IMR-90 (cell line): ENCODE results near the gene OR5B21. TPM values are rescaled to one million over a fixed set of nuclear protein-coding genes. Genes with fewer than 3 reads are reported as not detected.
A peak's percentile ranks its signal among the peaks of the same experiment; 100 is the strongest.

Experiments used
- ATAC-seq: fragments of 200-7000 bp; cut with Tn5 transposase; 2 replicates; pipeline ENCODE4 v1.9.1; 2020; ENCODE audit warnings: low read depth, mild to moderate bottlenecking, moderate library complexity
- BruUV-seq: library from RNA; stranded (reverse); fragments of 400-500 nt; replicated peaks from 2 replicates; lab custom pipeline; 2021; lab: Mats Ljungman, UMichigan
- CTCF ChIA-PET: fragments of 300-600 bp; formaldehyde crosslinking; extraction: SDS; loops from one replicate; lab custom pipeline; 2021; ENCODE audit warnings: antibody characterized with exemption; lab: Yijun Ruan, JAX
- POLR2A ChIA-PET: fragments of 300-600 bp; sonication (Branson Sonifier 250); formaldehyde crosslinking; loops from one replicate; lab custom pipeline; 2022; ENCODE audit warnings: antibody characterized with exemption; ENCODE audit not compliant: unreplicated experiment; lab: Charles Lee
- DNase-seq: peaks from one replicate; pipeline ENCODE4 v3.0.0; 2013
- H2AFZ ChIP-seq: replicated peaks from 2 replicates; pipeline ENCODE3; 2013; ENCODE audit warnings: low read length, mild to moderate bottlenecking; ENCODE audit not compliant: poor library complexity
- H2AK5ac ChIP-seq: 2 replicates; pipeline ENCODE4 v1.6.1; 2013; ENCODE audit warnings: low read depth, low read length, inconsistent platforms
- H2AK9ac ChIP-seq: replicated peaks from 2 replicates; pipeline ENCODE3; 2013; ENCODE audit warnings: mild to moderate bottlenecking, low read depth, low read length, moderate library complexity; ENCODE audit not compliant: poor library complexity
- H2BK120ac ChIP-seq: 2 replicates; pipeline ENCODE4 v1.6.1; 2013; ENCODE audit warnings: low read depth, low read length, inconsistent platforms
- H2BK15ac ChIP-seq: 3 replicates; pipeline ENCODE4 v1.6.1; 2013; ENCODE audit warnings: low read depth, low read length, inconsistent platforms
- H2BK20ac ChIP-seq: 2 replicates; pipeline ENCODE4 v1.6.1; 2013; ENCODE audit warnings: low read depth, mild to moderate bottlenecking, inconsistent platforms, low read length, moderate library complexity
- H2BK5ac ChIP-seq: 2 replicates; pipeline ENCODE4 v1.6.1; 2013; ENCODE audit warnings: mild to moderate bottlenecking, low read depth, low read length, inconsistent platforms; ENCODE audit not compliant: poor library complexity, severe bottlenecking
- H3K14ac ChIP-seq: replicated peaks from 2 replicates; pipeline ENCODE4 v1.6.1; 2013; ENCODE audit warnings: low read depth, low read length, inconsistent platforms
- H3K18ac ChIP-seq: 2 replicates; pipeline ENCODE4 v1.6.1; 2013; ENCODE audit warnings: low read depth, low read length, control low read depth
- H3K23ac ChIP-seq: 2 replicates; pipeline ENCODE4 v1.6.1; 2013; ENCODE audit warnings: low read depth, low read length, inconsistent platforms
- H3K27ac ChIP-seq: 2 replicates; pipeline ENCODE4 v1.5.1; 2013; ENCODE audit warnings: mild to moderate bottlenecking, control low read depth, low read length; ENCODE audit not compliant: insufficient read depth
- H3K27me3 ChIP-seq: 2 replicates; pipeline ENCODE4 v1.6.1; 2013; ENCODE audit warnings: low read length; ENCODE audit not compliant: control insufficient read depth, insufficient read depth
- H3K36me3 ChIP-seq: 2 replicates; pipeline ENCODE4 v1.6.1; 2013; ENCODE audit warnings: low read length, mixed read lengths; ENCODE audit not compliant: control insufficient read depth, insufficient read depth
- H3K4ac ChIP-seq: 2 replicates; pipeline ENCODE4 v1.6.1; 2013; ENCODE audit warnings: low read depth, low read length, inconsistent platforms
- H3K4me1 ChIP-seq: 2 replicates; pipeline ENCODE4 v1.6.1; 2013; ENCODE audit warnings: low read length, mixed read lengths; ENCODE audit not compliant: control insufficient read depth, insufficient read depth
- H3K4me2 ChIP-seq: 2 replicates; pipeline ENCODE4 v1.6.1; 2013; ENCODE audit warnings: low read depth, mild to moderate bottlenecking, control low read depth, low read length, moderate library complexity
- H3K4me3 ChIP-seq: 2 replicates; pipeline ENCODE4 v1.5.1; 2013; ENCODE audit warnings: low read depth, mild to moderate bottlenecking, control low read depth, low read length, moderate library complexity; ENCODE audit not compliant: insufficient read depth
- H3K56ac ChIP-seq: 2 replicates; pipeline ENCODE4 v1.6.1; 2013; ENCODE audit warnings: low read length, inconsistent platforms; ENCODE audit not compliant: insufficient read depth; ENCODE audit errors: extremely low read depth
- H3K79me1 ChIP-seq, 2 experiments: 2 replicates each; pipeline ENCODE4 v1.6.1; 2013; ENCODE audit warnings: low read length in 2 of 2, inconsistent platforms in 1 of 2, low read depth in 1 of 2
- H3K9ac ChIP-seq: 2 replicates; pipeline ENCODE4 v1.6.1; 2013; ENCODE audit warnings: low read depth, low read length, control low read depth
- H3K9me1 ChIP-seq: 2 replicates; pipeline ENCODE4 v1.6.1; 2013; ENCODE audit warnings: low read length, inconsistent platforms; ENCODE audit not compliant: insufficient read depth
- H3K9me3 ChIP-seq: 2 replicates; pipeline ENCODE4 v1.6.1; 2013; ENCODE audit warnings: low read length; ENCODE audit not compliant: control insufficient read depth, insufficient read depth
- H4K20me1 ChIP-seq: 2 replicates; pipeline ENCODE4 v1.6.1; 2013; ENCODE audit warnings: low read length, inconsistent platforms; ENCODE audit not compliant: insufficient read depth
- H4K5ac ChIP-seq: 2 replicates; pipeline ENCODE4 v1.6.1; 2013; ENCODE audit warnings: mild to moderate bottlenecking, low read depth, low read length, control low read depth
- H4K8ac ChIP-seq, 2 experiments: 2 replicates each; pipeline ENCODE4 v1.6.1; 2013; ENCODE audit warnings: low read depth in 2 of 2, low read length in 2 of 2, control low read depth in 1 of 2, inconsistent platforms in 1 of 2
- H4K91ac ChIP-seq: 2 replicates; pipeline ENCODE4 v1.6.1; 2013; ENCODE audit warnings: low read depth, low read length, inconsistent platforms; ENCODE audit not compliant: insufficient read depth
- CEBPB ChIP-seq: IDR thresholded peaks from 2 replicates; pipeline ENCODE4 v1.6.1; 2012; ENCODE audit warnings: low read depth, low read length, improper control_type of control experiment
- CHD1 ChIP-seq: IDR thresholded peaks from 2 replicates; pipeline ENCODE4 v1.6.1; 2012; ENCODE audit warnings: low read depth, low read length, improper control_type of control experiment
- FOS ChIP-seq: fragments of 150-350 bp; IDR thresholded peaks from 2 replicates; pipeline ENCODE4 v1.6.1; 2016; ENCODE audit warnings: low read depth, low read length
- MAFK ChIP-seq: IDR thresholded peaks from 2 replicates; pipeline ENCODE4 v1.6.1; 2012; ENCODE audit warnings: low read depth, low read length, improper control_type of control experiment
- MAZ ChIP-seq: IDR thresholded peaks from 2 replicates; pipeline ENCODE4 v1.6.1; 2012; ENCODE audit warnings: low read depth, mild to moderate bottlenecking, low read length, improper control_type of control experiment, moderate library complexity, borderline replicate concordance
- NFE2L2 ChIP-seq: fragments of 150-350 bp; IDR thresholded peaks from 2 replicates; pipeline ENCODE4 v1.6.1; 2016; ENCODE audit warnings: low read depth, mild to moderate bottlenecking, low read length
- POLR2A ChIP-seq: IDR thresholded peaks from 2 replicates; pipeline ENCODE4 v1.6.1; 2012; ENCODE audit warnings: mild to moderate bottlenecking, low read depth, low read length
- RAD21 ChIP-seq: IDR thresholded peaks from 2 replicates; pipeline ENCODE4 v1.6.1; 2012; ENCODE audit warnings: low read length, improper control_type of control experiment
- RCOR1 ChIP-seq: IDR thresholded peaks from 2 replicates; pipeline ENCODE4 v1.6.1; 2012; ENCODE audit warnings: mild to moderate bottlenecking, low read length, improper control_type of control experiment; ENCODE audit not compliant: insufficient replicate concordance
- RFX5 ChIP-seq: IDR thresholded peaks from 2 replicates; pipeline ENCODE4 v1.8.0; 2012; ENCODE audit warnings: low read depth, mild to moderate bottlenecking, low read length, moderate library complexity
- WGBS, 2 experiments: methylation state at CpG; one replicate each; pipeline versions ENCODE4 v1.1.5 to v1.1.7; 2013; ENCODE audit warnings: missing lambda C conversion rate in 2 of 2; ENCODE audit not compliant: insufficient read length in 1 of 2; ENCODE audit errors: extremely low coverage in 2 of 2; 5-methylcytosine and 5-hydroxymethylcytosine counted together
- dilution Hi-C: fragments of 300-500 bp; cut with HindIII; formaldehyde crosslinking; loops from one replicate; pipeline ENCODE4 v1.14.3; 2018; ENCODE audit warnings: low sequenced_read_pairs; ENCODE audit not compliant: unreplicated experiment
- in situ Hi-C: fragments of 300-500 bp; cut with MboI; formaldehyde crosslinking; loops from 3 replicates; pipeline ENCODE4 v1.14.3; 2019; ENCODE audit warnings: low sequenced_read_pairs, inconsistent platforms, mixed read lengths
- intact Hi-C: fragments of 100-400 bp; cut with micrococcal nuclease; formaldehyde crosslinking; loops from 2 replicates; pipeline ENCODE4 v1.10.0; 2022
- polyA plus RNA-seq, 3 experiments: library from polyadenylated mRNA; depleted of rRNA; stranded (reverse); fragments of >200 nt; gene quantifications; 2 replicates each; pipeline ENCODE4 v1.2.3, GENCODE V29; 2012; ENCODE audit warnings: low replicate concordance in 1 of 3
- total RNA-seq: library from RNA; depleted of rRNA; stranded (reverse); fragments of >200 nt; gene quantifications from 2 replicates; pipeline ENCODE4 v1.2.3, GENCODE V29; 2012
- TF ChIP-seq, protein P1 (sequence below): fragments of 150-350 bp; IDR thresholded peaks from 2 replicates; pipeline ENCODE4 v1.6.1; 2016; ENCODE audit warnings: low read depth, mild to moderate bottlenecking, low read length, moderate library complexity, borderline replicate concordance
- TF ChIP-seq, protein P2 (sequence below): fragments of 150-350 bp; IDR thresholded peaks from 2 replicates; pipeline ENCODE4 v1.6.1; 2017; ENCODE audit warnings: mild to moderate bottlenecking, antibody characterized with exemption, low read length, low read depth
- TF ChIP-seq, protein P3 (sequence below): conservative IDR thresholded peaks from 2 replicates; pipeline ENCODE4 v1.5.1; 2012; ENCODE audit warnings: mild to moderate bottlenecking, low read depth, low read length, improper control_type of control experiment

The OR5B21 gene
- total and polyA plus RNA-seq, 2 of the 4 experiments (the other 2 are of a cell fraction), result not detected

DNA sequence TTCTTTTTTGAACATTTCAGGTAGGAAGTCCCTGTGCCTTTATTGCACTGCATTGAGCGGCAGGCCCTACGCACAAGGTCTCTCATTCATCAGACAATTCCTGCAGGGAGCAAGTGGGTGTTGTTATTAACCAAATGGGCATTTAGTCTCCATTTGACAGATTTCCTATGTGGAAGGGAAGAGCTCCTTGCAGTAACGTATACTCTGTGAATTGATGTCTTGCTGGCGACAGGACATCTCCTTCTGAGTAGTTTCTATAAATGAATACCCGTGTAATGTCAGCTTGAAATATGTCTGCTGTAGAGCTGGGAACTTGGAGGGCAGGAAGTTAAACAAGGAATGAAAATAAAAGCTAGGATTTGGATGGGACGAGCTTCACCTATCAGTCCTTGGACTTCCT is 3.7 kb downstream of the OR5B21 start:
- 80% methylated on average over 1 of the region's 6 CpGs; no CpG with 5 or more reads in 1 of the 2 experiments for WGBS, 2 experiments
- no peak overlapping the region for H2AFZ ChIP-seq
- no peak overlapping the region for H3K56ac ChIP-seq
- peak overlapping the region; percentile 42; the same call in 1 of the 2 replicates for H4K91ac ChIP-seq
- H2BK20ac ChIP-seq, result peak overlapping the region; percentile 6; the same call in 1 of the 2 replicates
- H3K4me1 ChIP-seq, result peaks cover 4% of the 10 kb centered on the region; the same call in 1 of the 2 replicates
- no peak overlapping the region for H3K23ac ChIP-seq
- H3K9me1 ChIP-seq, result peaks cover 2% of the 10 kb centered on the region; the same call in 1 of the 2 replicates
- DNase-seq, result no peak
- no peak overlapping the region for H2BK5ac ChIP-seq
- H2AK5ac ChIP-seq, result 0 out of 2 replicates have a peak overlapping the region, but pooled peaks have one; percentile 31
- H2BK120ac ChIP-seq, result 0 out of 2 replicates have a peak overlapping the region, but pooled peaks have one; percentile 53
- no peaks in the 10 kb centered on the region for H3K79me1 ChIP-seq
- dilution Hi-C loops (no loop called here), intact Hi-C loops (no loop called here), in situ Hi-C loops (loop anchor here (25.0 kb wide), 1 partner anchor 1017 kb away; no protein-coding TSS in a partner anchor)
- BruUV-seq, result no TSS peak
- no peak overlapping the region; the same call in 1 of the 2 replicates for H3K4ac ChIP-seq
- H3K4me3 ChIP-seq, result no peak overlapping the region
- H3K18ac ChIP-seq, result peak overlapping the region; percentile 77; the same call in 1 of the 2 replicates
- H3K14ac ChIP-seq, result no peak overlapping the region
- H3K27me3 ChIP-seq, result no peaks in the 10 kb centered on the region
- H2AK9ac ChIP-seq, result no peak overlapping the region
- no peaks in the 10 kb centered on the region for H3K36me3 ChIP-seq
- no peak overlapping the region for H3K27ac ChIP-seq
- H2BK15ac ChIP-seq, result no peak overlapping the region
- no peak overlapping the region for H4K8ac ChIP-seq
- H3K4me2 ChIP-seq, result no peak overlapping the region
- H4K20me1 ChIP-seq, result no peaks in the 10 kb centered on the region
- TF ChIP-seq RCOR1, result no peak
- TF ChIP-seq CHD1, result no peak
- TF ChIP-seq FOS, result no peak
- TF ChIP-seq NFE2L2, result no peak
- TF ChIP-seq, protein P1, sequence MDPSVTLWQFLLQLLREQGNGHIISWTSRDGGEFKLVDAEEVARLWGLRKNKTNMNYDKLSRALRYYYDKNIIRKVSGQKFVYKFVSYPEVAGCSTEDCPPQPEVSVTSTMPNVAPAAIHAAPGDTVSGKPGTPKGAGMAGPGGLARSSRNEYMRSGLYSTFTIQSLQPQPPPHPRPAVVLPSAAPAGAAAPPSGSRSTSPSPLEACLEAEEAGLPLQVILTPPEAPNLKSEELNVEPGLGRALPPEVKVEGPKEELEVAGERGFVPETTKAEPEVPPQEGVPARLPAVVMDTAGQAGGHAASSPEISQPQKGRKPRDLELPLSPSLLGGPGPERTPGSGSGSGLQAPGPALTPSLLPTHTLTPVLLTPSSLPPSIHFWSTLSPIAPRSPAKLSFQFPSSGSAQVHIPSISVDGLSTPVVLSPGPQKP, result no peak
- TF ChIP-seq CEBPB, result no peak
- no peak for TF ChIP-seq RAD21
- TF ChIP-seq, protein P2, sequence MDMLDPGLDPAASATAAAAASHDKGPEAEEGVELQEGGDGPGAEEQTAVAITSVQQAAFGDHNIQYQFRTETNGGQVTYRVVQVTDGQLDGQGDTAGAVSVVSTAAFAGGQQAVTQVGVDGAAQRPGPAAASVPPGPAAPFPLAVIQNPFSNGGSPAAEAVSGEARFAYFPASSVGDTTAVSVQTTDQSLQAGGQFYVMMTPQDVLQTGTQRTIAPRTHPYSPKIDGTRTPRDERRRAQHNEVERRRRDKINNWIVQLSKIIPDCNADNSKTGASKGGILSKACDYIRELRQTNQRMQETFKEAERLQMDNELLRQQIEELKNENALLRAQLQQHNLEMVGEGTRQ, result no peak
- no peak for TF ChIP-seq MAZ
- no peak for TF ChIP-seq RFX5
- TF ChIP-seq POLR2A, result no peak
- TF ChIP-seq MAFK, result no peak
- TF ChIP-seq, protein P3, sequence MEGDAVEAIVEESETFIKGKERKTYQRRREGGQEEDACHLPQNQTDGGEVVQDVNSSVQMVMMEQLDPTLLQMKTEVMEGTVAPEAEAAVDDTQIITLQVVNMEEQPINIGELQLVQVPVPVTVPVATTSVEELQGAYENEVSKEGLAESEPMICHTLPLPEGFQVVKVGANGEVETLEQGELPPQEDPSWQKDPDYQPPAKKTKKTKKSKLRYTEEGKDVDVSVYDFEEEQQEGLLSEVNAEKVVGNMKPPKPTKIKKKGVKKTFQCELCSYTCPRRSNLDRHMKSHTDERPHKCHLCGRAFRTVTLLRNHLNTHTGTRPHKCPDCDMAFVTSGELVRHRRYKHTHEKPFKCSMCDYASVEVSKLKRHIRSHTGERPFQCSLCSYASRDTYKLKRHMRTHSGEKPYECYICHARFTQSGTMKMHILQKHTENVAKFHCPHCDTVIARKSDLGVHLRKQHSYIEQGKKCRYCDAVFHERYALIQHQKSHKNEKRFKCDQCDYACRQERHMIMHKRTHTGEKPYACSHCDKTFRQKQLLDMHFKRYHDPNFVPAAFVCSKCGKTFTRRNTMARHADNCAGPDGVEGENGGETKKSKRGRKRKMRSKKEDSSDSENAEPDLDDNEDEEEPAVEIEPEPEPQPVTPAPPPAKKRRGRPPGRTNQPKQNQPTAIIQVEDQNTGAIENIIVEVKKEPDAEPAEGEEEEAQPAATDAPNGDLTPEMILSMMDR, result no peak
- H3K9me3 ChIP-seq, result no peaks in the 10 kb centered on the region
- peak overlapping the region; percentile 42; the same call in 1 of the 2 replicates for H4K5ac ChIP-seq
- CTCF ChIA-PET, result interaction anchor here (0.6 kb wide), 1 partner anchor 72 kb away, joined by 3 read pairs; no protein-coding TSS in a partner anchor
- POLR2A ChIA-PET, result no interaction called here
- no peak overlapping the region for H3K9ac ChIP-seq
- ATAC-seq, result no peak
